Measurements from ENCODE around the gene MMS19. TPM values are rescaled to one million over a fixed set of nuclear protein-coding genes. Genes with fewer than 3 reads are reported as not detected.

MMS19 gene
- total RNA-seq, 1 donor from 2014 or later = 127 TPM

GRCh38 chr10:97494863-97495506, 3.2 kb downstream of the MMS19 start:
- Mint-ChIP-seq H3K4me1 (ENCODE audit: unreplicated experiment) (peaks cover 31% of the 10 kb centered on the region), H3K36me3 (ENCODE audit: low read depth, unreplicated experiment) (no peaks in the 10 kb centered on the region), H3K4me3 (ENCODE audit: unreplicated experiment) (no peak overlapping the region), H3K27ac (ENCODE audit: unreplicated experiment) (peak overlapping the region; percentile 75), H3K27me3 (ENCODE audit: unreplicated experiment) (peaks cover 9% of the 10 kb centered on the region), H3K9me3 (ENCODE audit: unreplicated experiment) (no peaks in the 10 kb centered on the region)
- TF ChIP-seq CTCF (IDR thresholded peaks at IDR 0.05; ENCODE audit: unreplicated experiment) = no peak
- DNase-seq (ENCODE audit: low spot score) = no peak

- H3K27ac Mint-ChIP-seq (ENCODE audit: unreplicated experiment) = no peak overlapping the region
These were observed 4.1 kb downstream of the MMS19 start for GRCh38 chr10:97494151-97494550.

GRCh38 chr10:97490592-97490991, 7.6 kb downstream of the MMS19 start:
- TF ChIP-seq CTCF (IDR thresholded peaks at IDR 0.05; ENCODE audit: unreplicated experiment) = no peak
- no peak overlapping the region for H3K27ac Mint-ChIP-seq (ENCODE audit: unreplicated experiment)

More at GRCh38 chr10:97494151-97494550, 4.1 kb downstream of the MMS19 start:
- Mint-ChIP-seq H3K4me3 (ENCODE audit: unreplicated experiment) (no peak overlapping the region), H3K9me3 (ENCODE audit: unreplicated experiment) (no peaks in the 10 kb centered on the region), H3K36me3 (ENCODE audit: low read depth, unreplicated experiment) (no peaks in the 10 kb centered on the region), H3K4me1 (ENCODE audit: unreplicated experiment) (peaks cover 28% of the 10 kb centered on the region), H3K27me3 (ENCODE audit: unreplicated experiment) (peaks cover 4% of the 10 kb centered on the region)
- no peak for DNase-seq (ENCODE audit: low spot score)
- no peak for TF ChIP-seq CTCF (IDR thresholded peaks at IDR 0.05; ENCODE audit: unreplicated experiment)

GRCh38 chr10:97485647-97486281, 12.5 kb downstream of the MMS19 start:
- H3K4me1 Mint-ChIP-seq (ENCODE audit: unreplicated experiment) = peaks cover 7% of the 10 kb centered on the region
- H3K4me3 Mint-ChIP-seq (ENCODE audit: unreplicated experiment) = no peak overlapping the region
- H3K9me3 Mint-ChIP-seq (ENCODE audit: unreplicated experiment) = no peaks in the 10 kb centered on the region
- TF ChIP-seq CTCF (IDR thresholded peaks at IDR 0.05; ENCODE audit: unreplicated experiment) = no peak
- H3K27ac Mint-ChIP-seq (ENCODE audit: unreplicated experiment) = no peak overlapping the region
- H3K36me3 Mint-ChIP-seq (ENCODE audit: low read depth, unreplicated experiment) = peaks cover 13% of the 10 kb centered on the region
- peaks cover 1% of the 10 kb centered on the region for H3K27me3 Mint-ChIP-seq (ENCODE audit: unreplicated experiment)
- DNase-seq (ENCODE audit: low spot score) = no peak

More at GRCh38 chr10:97490592-97490991, 7.6 kb downstream of the MMS19 start:
- Mint-ChIP-seq H3K4me1 (ENCODE audit: unreplicated experiment) (peaks cover 18% of the 10 kb centered on the region), H3K4me3 (ENCODE audit: unreplicated experiment) (no peak overlapping the region), H3K36me3 (ENCODE audit: low read depth, unreplicated experiment) (no peaks in the 10 kb centered on the region), H3K9me3 (ENCODE audit: unreplicated experiment) (no peaks in the 10 kb centered on the region), H3K27me3 (ENCODE audit: unreplicated experiment) (peaks cover 1% of the 10 kb centered on the region)
- no peak for DNase-seq (ENCODE audit: low spot score)

- H3K4me1 Mint-ChIP-seq (ENCODE audit: unreplicated experiment) = peaks cover 9% of the 10 kb centered on the region
- peaks cover 3% of the 10 kb centered on the region for H3K27me3 Mint-ChIP-seq (ENCODE audit: unreplicated experiment)
- no peak overlapping the region for H3K27ac Mint-ChIP-seq (ENCODE audit: unreplicated experiment)
- peaks cover 24% of the 10 kb centered on the region for H3K36me3 Mint-ChIP-seq (ENCODE audit: low read depth, unreplicated experiment)
- no peaks in the 10 kb centered on the region for H3K9me3 Mint-ChIP-seq (ENCODE audit: unreplicated experiment)
- no peak for TF ChIP-seq CTCF (IDR thresholded peaks at IDR 0.05; ENCODE audit: unreplicated experiment)
- H3K4me3 Mint-ChIP-seq (ENCODE audit: unreplicated experiment) = no peak overlapping the region
- no peak for DNase-seq (ENCODE audit: low spot score)
These were observed 14.3 kb downstream of the MMS19 start for GRCh38 chr10:97483921-97484320.

Measured in endothelial cell (in vitro differentiated cells).